GM21723 (cell line): Measurements from ENCODE around the gene ZNF426.

ENCODE experiments used
- ATAC-seq: cut with Tn5 transposase; IDR thresholded peaks from one replicate; pipeline ENCODE4 v1.9.1; 2021; ENCODE audit warnings: mild to moderate bottlenecking, moderate library complexity; ENCODE audit not compliant: unreplicated experiment

ZNF426 gene

DNA sequence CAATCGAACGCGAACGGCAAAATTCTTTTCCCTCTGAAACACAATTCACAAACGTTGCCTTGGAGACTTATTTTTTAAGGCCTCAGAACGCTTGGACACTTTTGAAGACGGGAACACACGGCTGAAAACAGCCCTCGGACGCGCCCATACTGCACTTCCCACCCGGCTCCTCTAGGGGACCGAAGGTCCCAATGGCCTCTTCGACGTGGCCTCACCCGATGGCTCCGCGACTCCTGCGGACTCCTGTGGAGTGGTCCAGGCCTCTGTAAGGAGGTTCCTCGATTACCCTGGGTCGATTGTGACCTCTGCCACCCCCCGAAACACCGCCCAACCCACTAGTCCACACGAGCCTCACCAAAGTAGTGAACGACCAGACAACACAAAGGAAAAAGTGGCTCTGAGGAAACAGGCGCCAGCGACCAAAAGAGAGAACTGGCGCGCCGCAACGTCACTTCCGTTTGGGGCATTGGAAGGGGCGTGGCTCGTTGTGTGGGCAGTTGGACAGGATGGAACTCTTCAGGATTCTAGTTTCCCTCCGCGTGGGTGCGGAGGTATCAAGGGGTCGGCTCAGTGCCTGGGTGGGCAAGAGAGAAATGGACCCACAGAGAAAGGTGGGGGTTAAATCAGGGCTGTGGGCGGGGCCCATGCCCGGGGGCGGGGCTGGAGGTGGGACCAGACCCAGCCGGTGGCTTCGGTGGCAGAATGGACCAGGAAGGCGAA, 40.1 kb downstream of the ZNF426 start, which contains the start of gene ZNF560:
ZNF560 (minus strand) TSS at position 434 of the 720 bp plus-strand sequence. CDS start 23,303 bp downstream, outside the sequence.
- ATAC-seq, result no peak

DNA sequence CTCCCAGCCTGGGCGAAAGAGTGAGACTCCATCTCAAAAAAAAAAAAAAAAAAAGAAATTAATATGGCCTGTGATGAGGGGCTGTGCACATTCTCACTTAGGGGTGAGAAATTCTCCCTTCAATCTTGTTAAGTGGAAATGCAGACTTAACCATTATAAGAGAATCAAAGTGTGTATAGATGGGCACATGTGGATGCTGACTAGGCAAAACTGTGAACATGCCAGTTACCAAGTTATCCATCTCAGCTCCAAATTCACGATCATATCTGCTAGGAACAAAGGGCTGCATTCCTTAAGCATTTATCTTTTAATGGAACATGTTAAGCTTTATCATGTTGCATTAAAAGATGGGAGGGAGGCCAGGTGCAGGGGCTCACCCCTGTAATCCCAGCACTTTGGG, 44.3 kb downstream of the ZNF426 start:
- ATAC-seq, result no peak

GRCh38 chr19:9487016-9487415, 51.4 kb downstream of the ZNF426 start:
- no peak for ATAC-seq

- no peak for ATAC-seq
Measured at GRCh38 chr19:9485140-9485539, 53.3 kb downstream of the ZNF426 start.

- ATAC-seq, result no peak
Measured at GRCh38 chr19:9474975-9475374, 63.5 kb downstream of the ZNF426 start.
